ENCODE measurements around the gene FICD. TPM values are rescaled to one million over a fixed set of nuclear protein-coding genes. Genes with fewer than 3 reads are reported as not detected.

The FICD gene
- total and polyA plus RNA-seq, 9 of the 15 experiments (the other 6 are each of a cell fraction or from before 2014, with no cell fraction given): 0.88 to 4.5 (median 1.9) TPM

DNA sequence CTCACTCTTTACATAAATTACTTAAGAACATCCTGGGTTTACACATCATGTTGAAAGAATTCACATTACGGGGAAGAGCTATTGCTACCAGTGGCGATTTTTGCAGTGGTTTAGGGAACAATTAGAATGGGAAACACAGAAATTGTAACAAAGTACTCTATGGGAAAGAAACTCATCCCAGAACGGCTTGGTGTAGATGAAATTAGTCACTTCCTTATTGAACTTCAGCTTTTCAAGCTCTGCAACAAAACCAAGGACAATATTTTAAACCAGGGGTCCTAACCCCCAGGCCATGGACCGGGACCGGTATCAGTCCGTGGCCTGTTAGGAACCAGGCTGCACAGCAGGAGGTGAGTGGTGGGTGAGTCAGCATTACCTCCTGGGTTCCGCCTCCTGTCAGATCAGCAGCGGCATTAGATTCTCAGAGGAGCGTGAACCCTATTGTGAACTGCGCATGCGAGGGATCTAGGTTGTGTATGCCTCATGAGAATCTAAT is 32.3 kb upstream of the FICD start (continued):
- TF ChIP-seq ZNF175 (CRISPR knock-in tag; IDR thresholded peaks at IDR 0.05; ENCODE audit: low read depth) (no peak), CCAR2 (IDR thresholded peaks at IDR 0.05; ENCODE audit: low read depth, low read length) (no peak), ETV1 (tag; conservative IDR thresholded peaks at IDR 0.05; ENCODE audit: low read depth) (no peak), ESRRB (CRISPR knock-in tag; IDR thresholded peaks at IDR 0.05; ENCODE audit: borderline replicate concordance) (no peak), ZEB2 (IDR thresholded peaks at IDR 0.05) (peak; percentile 60; the same call in 1 of the 2 replicates)
- TF ChIP-seq, protein P1, sequence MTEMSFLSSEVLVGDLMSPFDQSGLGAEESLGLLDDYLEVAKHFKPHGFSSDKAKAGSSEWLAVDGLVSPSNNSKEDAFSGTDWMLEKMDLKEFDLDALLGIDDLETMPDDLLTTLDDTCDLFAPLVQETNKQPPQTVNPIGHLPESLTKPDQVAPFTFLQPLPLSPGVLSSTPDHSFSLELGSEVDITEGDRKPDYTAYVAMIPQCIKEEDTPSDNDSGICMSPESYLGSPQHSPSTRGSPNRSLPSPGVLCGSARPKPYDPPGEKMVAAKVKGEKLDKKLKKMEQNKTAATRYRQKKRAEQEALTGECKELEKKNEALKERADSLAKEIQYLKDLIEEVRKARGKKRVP (CRISPR knock-in tag; IDR thresholded peaks at IDR 0.05): no peak

DNA sequence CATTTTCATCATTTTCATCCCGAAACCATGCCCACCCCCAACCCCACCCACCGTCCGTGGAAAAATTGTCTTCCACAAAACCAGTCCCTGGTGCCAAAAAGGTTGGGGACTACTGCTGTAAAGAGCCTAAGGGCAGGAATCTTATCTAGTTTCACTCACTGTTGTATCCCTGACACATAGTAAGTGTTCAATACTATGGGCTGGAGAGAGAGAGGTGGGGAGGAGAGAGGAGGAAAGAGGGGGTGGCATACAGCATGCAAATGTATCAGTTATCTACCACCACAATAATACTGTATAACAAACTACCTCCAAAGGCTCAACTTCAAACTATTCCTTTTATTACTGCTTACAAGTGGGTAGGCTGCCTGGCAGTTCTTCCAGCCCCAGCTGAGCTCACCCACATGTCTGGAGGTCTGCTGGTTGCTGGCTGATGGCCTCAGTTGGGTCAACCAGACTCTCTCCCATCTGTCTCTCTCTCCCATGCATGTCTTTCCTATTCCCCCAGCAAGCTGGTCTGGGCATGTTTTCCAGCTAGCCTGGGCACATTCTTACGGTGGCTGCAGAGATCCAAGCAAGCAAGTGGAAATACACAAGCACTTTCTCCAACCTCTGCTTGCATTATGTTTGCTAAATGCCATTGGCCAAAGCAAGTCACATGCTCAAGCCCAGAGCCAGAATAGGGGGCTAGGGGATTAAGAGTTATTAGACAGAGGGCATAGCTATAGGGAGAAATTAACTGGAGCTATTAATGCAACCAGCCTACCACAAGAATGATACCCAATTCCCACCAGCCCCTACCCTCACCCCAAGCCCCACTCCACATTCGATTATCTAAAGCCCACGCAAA is 31.6 kb upstream of the FICD start:
- H3K4me1 ChIP-seq (replicated peaks in 1 of 2; ENCODE audit: control insufficient read depth in 2 of 2, insufficient read depth in 2 of 2, low read length in 2 of 2): peaks cover 13 to 32% of the 10 kb centered on the region in 2 experiments; a peak in 4 of 5 replicates
- ChIA-PET CTCF (ENCODE audit: low intra/inter-chr PET ratio) (no interaction called here), POLR2A (interaction anchor here (0.5 kb wide), 1 partner anchor 1925 kb away, joined by 3 read pairs; no protein-coding TSS in a partner anchor)
- no TSS peak for BruUV-seq (replicated peaks)
- 0 out of 2 replicates have a peak overlapping the region, but pooled peaks have one; percentile 32 for H3K4me2 ChIP-seq (ENCODE audit: insufficient read depth, low read length)
- 35% methylated on average over 5 of the region's 6 CpGs for WGBS (ENCODE audit: insufficient coverage, low coverage, missing lambda C conversion rate)
- ATAC-seq (peak; percentile 29), DNase-seq (ENCODE audit: extremely low read depth in 1 of 4, low spot score in 3 of 4) (no peak), FAIRE-seq (peak; percentile 19)
- in situ Hi-C loops (cut with MboI): no loop called here
- no peaks in the 10 kb centered on the region for H3K36me3 ChIP-seq (ENCODE audit: control insufficient read depth, insufficient read depth, low read length)
- intact Hi-C loops (cut with micrococcal nuclease): no loop called here
- H3K79me2 ChIP-seq (ENCODE audit: control insufficient read depth, insufficient read depth, low read length): no peaks in the 10 kb centered on the region
- no peaks in the 10 kb centered on the region for H3K9me1 ChIP-seq (ENCODE audit: control insufficient read depth, insufficient read depth, low read length)
- H3K27me3 ChIP-seq (ENCODE audit: control insufficient read depth in 2 of 2, insufficient read depth in 2 of 2, low read length in 2 of 2): no peaks in the 10 kb centered on the region
- H3K9ac ChIP-seq (ENCODE audit: insufficient read depth in 1 of 2, low read depth in 2 of 2, low read length in 2 of 2): no peak overlapping the region
- H4K20me1 ChIP-seq (replicated peaks; ENCODE audit: control insufficient read depth, insufficient read depth, low read length): no peaks in the 10 kb centered on the region
- H3K9me3 ChIP-seq (replicated peaks; ENCODE audit: control insufficient read depth, insufficient read depth, low read depth, low read length): peaks cover 5% of the 10 kb centered on the region; the same call in 1 of the 2 replicates
- H2AFZ ChIP-seq (ENCODE audit: low read depth, low read length): peak overlapping the region; percentile 72
- H3K4me3 ChIP-seq: no peak overlapping the region
- TF ChIP-seq, protein P2, sequence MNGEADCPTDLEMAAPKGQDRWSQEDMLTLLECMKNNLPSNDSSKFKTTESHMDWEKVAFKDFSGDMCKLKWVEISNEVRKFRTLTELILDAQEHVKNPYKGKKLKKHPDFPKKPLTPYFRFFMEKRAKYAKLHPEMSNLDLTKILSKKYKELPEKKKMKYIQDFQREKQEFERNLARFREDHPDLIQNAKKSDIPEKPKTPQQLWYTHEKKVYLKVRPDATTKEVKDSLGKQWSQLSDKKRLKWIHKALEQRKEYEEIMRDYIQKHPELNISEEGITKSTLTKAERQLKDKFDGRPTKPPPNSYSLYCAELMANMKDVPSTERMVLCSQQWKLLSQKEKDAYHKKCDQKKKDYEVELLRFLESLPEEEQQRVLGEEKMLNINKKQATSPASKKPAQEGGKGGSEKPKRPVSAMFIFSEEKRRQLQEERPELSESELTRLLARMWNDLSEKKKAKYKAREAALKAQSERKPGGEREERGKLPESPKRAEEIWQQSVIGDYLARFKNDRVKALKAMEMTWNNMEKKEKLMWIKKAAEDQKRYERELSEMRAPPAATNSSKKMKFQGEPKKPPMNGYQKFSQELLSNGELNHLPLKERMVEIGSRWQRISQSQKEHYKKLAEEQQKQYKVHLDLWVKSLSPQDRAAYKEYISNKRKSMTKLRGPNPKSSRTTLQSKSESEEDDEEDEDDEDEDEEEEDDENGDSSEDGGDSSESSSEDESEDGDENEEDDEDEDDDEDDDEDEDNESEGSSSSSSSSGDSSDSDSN (IDR thresholded peaks at IDR 0.05; ENCODE audit: borderline replicate concordance in 1 of 2, low read depth in 2 of 2, low read length in 2 of 2): no peak
- TF ChIP-seq NBN (IDR thresholded peaks at IDR 0.05; ENCODE audit: low read depth): no peak
- TF ChIP-seq FOSL1 (tag; conservative IDR thresholded peaks at IDR 0.05): peak; percentile 2; the same call in 1 of the 2 replicates
- no peak overlapping the region for H3K27ac ChIP-seq (ENCODE audit: extremely low read depth, low read depth, low read length)

All from K562 (cell line).